SKM-1 treated with dmso at 0.1 percent for 144 hours (cell line): ENCODE measurements around the gene FAM50A.

Source experiments
- DNase-seq: peaks from one replicate; lab custom pipeline; 2025; ENCODE audit not compliant: unreplicated experiment; lab: John Stamatoyannopoulos, UW

Gene FAM50A

GRCh38 chrX:154437971-154438893, 5.7 kb upstream of the FAM50A start:
- no peak for DNase-seq

- DNase-seq = no peak
Observed at GRCh38 chrX:154439841-154440240, 4.1 kb upstream of the FAM50A start.

GRCh38 chrX:154440623-154441357, 3.2 kb upstream of the FAM50A start:
- DNase-seq = no peak

- DNase-seq = no peak
Observed at GRCh38 chrX:154441564-154441963, 2.4 kb upstream of the FAM50A start.

- DNase-seq = no peak
Observed at GRCh38 chrX:154441984-154442707, 1.8 kb upstream of the FAM50A start.

GRCh38 chrX:154443479-154443910, 446 bp upstream of the FAM50A start:
- no peak for DNase-seq

GRCh38 chrX:154444755-154445246, 860 bp downstream of the FAM50A start:
- DNase-seq = no peak

- no peak for DNase-seq
Observed at GRCh38 chrX:154445776-154446175, 1.8 kb downstream of the FAM50A start.

- no peak for DNase-seq
Observed at GRCh38 chrX:154446430-154446829, 2.5 kb downstream of the FAM50A start.

- no peak for DNase-seq
Observed at GRCh38 chrX:154448484-154448883, 4.5 kb downstream of the FAM50A start.

GRCh38 chrX:154449618-154450017, 5.7 kb downstream of the FAM50A start:
- no peak for DNase-seq

GRCh38 chrX:154450312-154450711, 6.4 kb downstream of the FAM50A start:
- no peak for DNase-seq

GRCh38 chrX:154452823-154453222, 8.9 kb downstream of the FAM50A start:
- no peak for DNase-seq

GRCh38 chrX:154457491-154458115, 13.7 kb downstream of the FAM50A start:
- DNase-seq = no peak

GRCh38 chrX:154458116-154458953, 14.4 kb downstream of the FAM50A start, which contains the start of gene PLXNA3:
TSS of gene PLXNA3 (plus strand) at chrX:154458281. CDS start at chrX:154460184, 1,903 bp downstream.
- DNase-seq = no peak

GRCh38 chrX:154458954-154459778, 15.2 kb downstream of the FAM50A start:
- no peak for DNase-seq

GRCh38 chrX:154459832-154460231, 15.9 kb downstream of the FAM50A start:
- DNase-seq = no peak

GRCh38 chrX:154460326-154460725, 16.4 kb downstream of the FAM50A start:
- no peak for DNase-seq

- no peak for DNase-seq
Observed at GRCh38 chrX:154462396-154462795, 18.5 kb downstream of the FAM50A start.
